ENCODE data around the gene TMEM255B. TPM values are rescaled to one million over a fixed set of nuclear protein-coding genes. Genes with fewer than 3 reads are reported as not detected.

TMEM255B gene
- total and polyA plus RNA-seq, 2 of the 4 experiments (the other 2 are of a cell fraction) = 0.36 to 0.94 TPM

DNA sequence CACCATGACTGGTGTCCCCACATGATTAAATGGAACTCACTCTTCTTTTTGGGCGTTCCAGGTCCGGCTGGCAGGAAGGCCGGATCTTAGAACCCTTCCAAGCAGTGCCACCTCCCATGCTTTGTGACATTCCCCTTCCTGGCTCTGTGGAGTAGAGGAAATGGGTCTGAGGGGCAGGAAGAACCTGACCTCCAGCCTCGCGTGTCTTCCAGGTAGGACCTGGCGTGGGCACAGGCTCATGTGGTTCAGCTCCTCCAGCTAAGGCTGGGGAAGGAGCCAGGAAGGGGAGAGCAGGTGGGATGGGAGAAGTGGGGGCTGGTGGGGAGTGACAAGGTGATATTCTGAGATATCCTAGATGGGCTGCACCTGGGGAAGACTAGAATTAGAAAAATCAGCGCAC, 2.1 kb downstream of the TMEM255B start:
- ATAC-seq (ENCODE audit: low read depth) (no peak), DNase-seq (no peak)
- Histone ChIP-seq H4K91ac (ENCODE audit: insufficient read depth, low read depth, low read length) (no peak overlapping the region), H2BK120ac (ENCODE audit: low read depth, low read length) (no peak overlapping the region), H3K27me3 (ENCODE audit: control insufficient read depth, insufficient read depth, low read length) (peaks cover 37% of the 10 kb centered on the region), H3K27ac (ENCODE audit: insufficient read depth, low read length) (no peak overlapping the region), H3K4ac (ENCODE audit: low read depth, low read length) (no peak overlapping the region), H3K56ac (ENCODE audit: extremely low read depth, insufficient read depth, low read length) (no peak overlapping the region), H3K14ac (replicated peaks; ENCODE audit: low read depth, low read length) (no peak overlapping the region), H4K5ac (ENCODE audit: low read depth, low read length) (no peak overlapping the region), H2BK5ac (ENCODE audit: low read depth, low read length, poor library complexity, severe bottlenecking) (no peak overlapping the region), H2BK15ac (ENCODE audit: low read depth, low read length) (no peak overlapping the region), H2AK9ac (replicated peaks; ENCODE audit: low read depth, low read length, poor library complexity) (no peak overlapping the region), H4K8ac (ENCODE audit: low read depth in 2 of 2, low read length in 2 of 2) (no peak overlapping the region), H3K4me3 (ENCODE audit: insufficient read depth, low read depth, low read length) (no peak overlapping the region), H3K23ac (ENCODE audit: low read depth, low read length) (no peak overlapping the region), H3K4me2 (ENCODE audit: low read depth, low read length) (no peak overlapping the region), H3K9me1 (ENCODE audit: insufficient read depth, low read length) (peaks cover 3% of the 10 kb centered on the region), H4K20me1 (ENCODE audit: insufficient read depth, low read length) (no peaks in the 10 kb centered on the region), H3K79me1 (ENCODE audit: low read depth in 1 of 2, low read length in 2 of 2) (no peaks in the 10 kb centered on the region), H2AK5ac (ENCODE audit: low read depth, low read length) (no peak overlapping the region), H3K9me3 (ENCODE audit: control insufficient read depth, insufficient read depth, low read length) (no peaks in the 10 kb centered on the region), H2BK20ac (ENCODE audit: low read depth, low read length) (no peak overlapping the region), H3K18ac (ENCODE audit: low read depth, low read length) (no peak overlapping the region), H3K9ac (ENCODE audit: low read depth, low read length) (no peak overlapping the region), H3K4me1 (ENCODE audit: control insufficient read depth, insufficient read depth, low read length) (peaks cover 3% of the 10 kb centered on the region; the same call in 1 of the 2 replicates), H2AFZ (replicated peaks; ENCODE audit: low read length, poor library complexity) (no peak overlapping the region), H3K36me3 (ENCODE audit: control insufficient read depth, insufficient read depth, low read length) (no peaks in the 10 kb centered on the region)
- no TSS peak for BruUV-seq (replicated peaks)
- intact Hi-C loops (cut with micrococcal nuclease) (no loop called here), in situ Hi-C loops (cut with MboI; ENCODE audit: low sequenced_read_pairs) (no loop called here), dilution Hi-C loops (cut with HindIII; ENCODE audit: low sequenced_read_pairs, unreplicated experiment) (no loop called here)
- WGBS, 2 experiments (ENCODE audit: extremely low coverage in 2 of 2, insufficient read length in 1 of 2) = 88% methylated on average over 3 of the region's 7 CpGs; no CpG with 5 or more reads in 1 of the 2 experiments
- CTCF ChIA-PET = no interaction called here
- no peak for TF ChIP-seq MAFK (IDR thresholded peaks at IDR 0.05; ENCODE audit: low read depth, low read length)
- TF ChIP-seq CEBPB (IDR thresholded peaks at IDR 0.05; ENCODE audit: low read depth, low read length) = no peak
- no peak for TF ChIP-seq RAD21 (IDR thresholded peaks at IDR 0.05; ENCODE audit: low read length)
- no peak for TF ChIP-seq RFX5 (IDR thresholded peaks at IDR 0.05; ENCODE audit: low read depth, low read length)
- no peak for TF ChIP-seq BHLHE40 (IDR thresholded peaks at IDR 0.05; ENCODE audit: low read depth, low read length)
- TF ChIP-seq, protein P1, sequence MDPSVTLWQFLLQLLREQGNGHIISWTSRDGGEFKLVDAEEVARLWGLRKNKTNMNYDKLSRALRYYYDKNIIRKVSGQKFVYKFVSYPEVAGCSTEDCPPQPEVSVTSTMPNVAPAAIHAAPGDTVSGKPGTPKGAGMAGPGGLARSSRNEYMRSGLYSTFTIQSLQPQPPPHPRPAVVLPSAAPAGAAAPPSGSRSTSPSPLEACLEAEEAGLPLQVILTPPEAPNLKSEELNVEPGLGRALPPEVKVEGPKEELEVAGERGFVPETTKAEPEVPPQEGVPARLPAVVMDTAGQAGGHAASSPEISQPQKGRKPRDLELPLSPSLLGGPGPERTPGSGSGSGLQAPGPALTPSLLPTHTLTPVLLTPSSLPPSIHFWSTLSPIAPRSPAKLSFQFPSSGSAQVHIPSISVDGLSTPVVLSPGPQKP (IDR thresholded peaks at IDR 0.05; ENCODE audit: borderline replicate concordance, low read depth, low read length) = no peak
- POLR2A ChIA-PET (ENCODE audit: unreplicated experiment) = no interaction called here

Measured in IMR-90 (cell line).